ENCODE results near the gene ZMAT5.

The ZMAT5 gene, protein sequence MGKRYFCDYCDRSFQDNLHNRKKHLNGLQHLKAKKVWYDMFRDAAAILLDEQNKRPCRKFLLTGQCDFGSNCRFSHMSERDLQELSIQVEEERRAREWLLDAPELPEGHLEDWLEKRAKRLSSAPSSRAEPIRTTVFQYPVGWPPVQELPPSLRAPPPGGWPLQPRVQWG

DNA sequence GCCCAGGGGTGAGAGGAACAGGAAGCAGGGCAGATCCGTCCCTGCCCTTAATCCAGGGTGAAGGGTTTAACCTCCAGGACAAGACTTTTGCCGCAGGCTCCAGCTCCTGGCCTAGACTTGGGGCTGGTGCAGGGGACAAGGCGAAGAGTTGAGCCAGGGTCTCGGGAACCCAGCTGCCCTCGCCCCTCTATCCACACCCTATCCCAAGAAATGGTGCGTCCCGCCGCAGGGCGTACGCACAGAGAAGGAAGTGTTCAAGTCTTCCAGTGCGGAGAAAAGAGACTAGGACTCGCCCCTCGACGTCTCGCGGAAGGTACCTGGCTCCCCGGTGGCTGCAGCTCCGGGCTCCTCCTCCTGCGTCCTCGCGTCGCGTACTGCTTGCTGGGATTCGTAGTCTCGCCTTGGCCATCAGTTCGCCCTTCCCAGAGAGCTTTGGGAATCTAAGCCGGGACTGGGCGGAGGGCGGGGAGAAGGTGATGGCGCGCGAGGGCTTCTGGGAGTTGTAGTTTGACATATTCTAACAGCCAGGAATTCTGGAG lies at the start of gene ZMAT5:
ZMAT5 (minus strand) TSS at position 376 of the 539 bp plus-strand sequence. CDS start 18,463 bp downstream, outside the sequence.
- DNase-seq (ENCODE audit: low read depth in 1 of 2, low spot score in 1 of 2) = peak; percentile 79 to 81

DNA sequence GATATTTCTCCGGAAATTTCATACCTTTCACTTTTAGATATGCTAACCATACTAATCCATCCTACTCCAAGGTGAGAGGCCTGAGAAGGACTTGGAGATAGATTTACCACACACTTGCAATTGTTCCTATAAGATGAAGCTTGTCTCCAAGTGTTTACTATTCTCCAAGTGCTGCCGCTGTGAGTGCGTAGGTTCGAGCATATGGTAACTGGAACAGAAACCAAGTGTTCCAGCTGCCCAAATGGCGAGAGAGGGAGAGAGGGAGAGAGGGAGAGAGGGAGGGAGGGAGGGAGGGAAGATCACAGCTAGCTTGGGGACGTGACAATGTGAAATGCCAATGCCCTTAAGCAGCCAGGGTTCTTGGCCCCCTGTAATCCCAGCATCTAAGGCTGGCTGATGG lies 49.7 kb upstream of the ZMAT5 start:
- no peak for DNase-seq (ENCODE audit: low read depth in 1 of 2, low spot score in 1 of 2)

DNA sequence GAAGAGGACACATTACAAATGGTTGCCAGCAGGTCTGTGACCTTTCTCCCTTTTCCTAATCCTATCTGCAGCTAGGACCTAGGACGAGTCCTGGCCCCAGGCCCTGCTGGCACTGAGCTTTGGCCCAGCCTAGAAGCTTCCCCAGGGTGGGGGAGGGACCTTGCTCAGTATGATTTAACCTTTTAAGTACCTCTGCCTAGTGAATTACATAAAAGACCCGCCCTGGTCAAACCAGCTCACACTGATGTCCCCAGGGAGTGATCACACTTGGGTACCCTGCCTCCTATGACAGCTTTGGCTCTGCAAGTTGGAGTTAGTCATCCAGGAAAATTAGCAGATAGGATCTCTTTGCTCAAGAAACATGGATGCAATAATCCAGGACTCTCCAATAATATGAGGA lies 49.3 kb upstream of the ZMAT5 start:
- no peak for DNase-seq (ENCODE audit: low read depth in 1 of 2, low spot score in 1 of 2)

DNA sequence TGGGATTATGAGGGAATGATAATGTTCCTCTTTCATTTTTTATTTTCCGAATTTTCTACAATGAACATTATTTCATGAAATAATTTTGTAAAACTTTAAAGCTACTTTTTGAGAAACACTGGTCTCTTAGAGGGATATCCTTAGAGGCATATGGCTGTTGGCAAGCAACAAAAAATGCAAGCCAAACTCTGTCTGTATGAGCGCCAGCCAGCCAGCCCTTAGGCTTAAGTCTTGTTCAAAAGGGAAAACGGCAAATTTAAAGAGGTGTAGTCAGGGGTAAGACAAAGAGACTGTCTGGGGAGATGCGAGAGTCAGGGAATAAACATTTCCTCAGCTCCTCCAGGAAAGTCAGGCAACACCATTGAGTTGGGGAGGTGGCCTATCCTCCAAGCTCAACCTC lies 48.8 kb upstream of the ZMAT5 start:
- no peak for DNase-seq (ENCODE audit: low read depth in 1 of 2, low spot score in 1 of 2)

DNA sequence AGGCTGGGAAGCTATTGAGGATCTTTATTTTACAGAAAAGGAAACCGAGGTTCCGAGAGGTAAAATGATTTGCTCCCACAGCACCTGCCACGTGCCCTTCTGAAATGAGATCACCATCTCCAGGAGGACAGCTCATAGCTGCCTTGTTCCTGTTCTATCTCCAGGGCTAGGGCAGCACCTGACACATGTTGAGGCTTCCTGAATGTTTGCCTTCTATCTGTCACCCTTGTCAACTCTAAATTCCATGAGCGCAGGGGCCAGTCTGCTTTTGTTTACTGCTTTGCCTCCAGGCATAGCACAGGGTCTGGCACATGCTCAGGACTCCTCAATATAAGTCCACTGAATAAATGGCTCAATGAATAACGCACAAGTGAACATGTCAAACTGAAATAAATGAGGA lies 47.2 kb upstream of the ZMAT5 start:
- DNase-seq (ENCODE audit: low read depth in 1 of 2, low spot score in 1 of 2) = no peak

DNA sequence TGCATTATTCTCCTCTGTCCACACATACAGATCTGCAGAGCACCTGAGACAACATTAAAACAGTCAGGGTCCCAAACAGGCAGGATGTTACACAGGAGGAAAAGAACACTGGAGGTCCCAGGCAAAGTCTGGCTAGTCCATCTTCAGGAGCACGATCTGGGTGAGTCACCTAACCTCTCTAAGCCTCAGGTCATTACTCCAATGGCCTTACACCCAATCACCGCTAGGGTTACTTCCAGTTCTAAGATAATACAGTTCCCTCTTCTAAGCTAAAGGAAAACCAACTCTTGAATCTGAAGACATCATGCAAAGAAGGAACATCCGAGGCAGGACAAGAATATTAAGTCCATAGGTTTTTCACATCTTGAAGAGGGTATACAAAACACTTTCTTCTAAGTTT lies 46.8 kb upstream of the ZMAT5 start:
- no peak for DNase-seq (ENCODE audit: low read depth in 1 of 2, low spot score in 1 of 2)

DNA sequence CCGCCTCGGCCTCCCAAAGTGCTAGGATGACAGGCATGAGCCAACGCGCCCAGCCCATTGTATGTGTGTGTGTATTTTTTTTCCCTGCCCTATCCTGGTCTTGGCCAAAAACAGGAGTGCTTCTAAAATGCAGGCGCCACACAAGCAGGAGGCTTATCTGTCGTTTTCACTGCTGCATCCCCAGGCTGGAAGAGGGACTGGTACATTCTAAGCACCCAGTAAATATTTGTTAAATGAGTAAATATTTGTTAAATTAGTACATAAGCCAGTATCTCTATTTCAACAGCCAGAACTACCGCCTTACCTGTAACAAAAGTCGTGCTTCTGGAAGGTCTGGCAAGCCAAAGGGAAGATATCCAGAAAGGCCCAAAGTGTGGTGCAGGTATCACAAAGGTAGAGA lies 46.3 kb upstream of the ZMAT5 start:
- DNase-seq (ENCODE audit: low read depth in 1 of 2, low spot score in 1 of 2) = no peak

DNA sequence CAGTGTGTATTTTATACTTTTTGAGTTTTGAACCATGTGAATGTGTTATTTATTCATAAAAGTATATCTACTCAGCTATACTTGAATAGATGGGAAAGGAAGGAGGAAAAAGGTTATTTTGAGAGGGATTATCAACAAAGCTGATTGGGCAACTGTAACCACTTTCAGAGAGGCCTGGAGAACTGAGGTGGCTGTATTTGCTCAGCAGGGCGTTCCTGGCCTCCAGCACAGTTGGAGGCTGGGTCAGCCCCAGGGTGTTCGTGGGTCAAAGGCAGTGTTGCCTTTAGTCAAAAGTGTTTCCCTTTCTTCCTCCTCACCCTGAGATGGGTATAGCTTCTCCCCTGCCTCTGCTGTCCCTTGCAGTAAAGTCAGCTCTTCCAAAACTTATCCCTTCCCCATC lies 44.6 kb upstream of the ZMAT5 start:
- no peak for DNase-seq (ENCODE audit: low read depth in 1 of 2, low spot score in 1 of 2)

DNA sequence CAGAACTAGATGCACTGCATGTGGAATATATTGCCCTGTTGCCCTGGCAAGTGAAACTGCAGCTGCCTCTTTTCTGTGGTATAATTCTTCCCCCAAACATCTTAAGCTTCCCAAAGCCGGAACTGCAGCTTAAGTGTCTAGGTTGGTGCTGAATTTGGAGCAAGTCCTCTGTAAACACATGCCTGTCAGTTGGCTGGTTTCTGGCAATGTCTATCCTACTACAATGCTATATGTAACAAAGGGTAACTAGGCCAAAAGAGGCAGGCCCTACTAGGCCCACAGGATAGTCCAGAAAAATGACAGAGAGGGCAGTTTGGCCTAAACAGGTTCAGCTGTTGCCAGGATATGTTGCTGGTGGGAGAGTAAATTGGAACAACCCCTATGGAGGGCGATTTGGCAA lies 43.4 kb upstream of the ZMAT5 start:
- no peak for DNase-seq (ENCODE audit: low read depth in 1 of 2, low spot score in 1 of 2)

DNA sequence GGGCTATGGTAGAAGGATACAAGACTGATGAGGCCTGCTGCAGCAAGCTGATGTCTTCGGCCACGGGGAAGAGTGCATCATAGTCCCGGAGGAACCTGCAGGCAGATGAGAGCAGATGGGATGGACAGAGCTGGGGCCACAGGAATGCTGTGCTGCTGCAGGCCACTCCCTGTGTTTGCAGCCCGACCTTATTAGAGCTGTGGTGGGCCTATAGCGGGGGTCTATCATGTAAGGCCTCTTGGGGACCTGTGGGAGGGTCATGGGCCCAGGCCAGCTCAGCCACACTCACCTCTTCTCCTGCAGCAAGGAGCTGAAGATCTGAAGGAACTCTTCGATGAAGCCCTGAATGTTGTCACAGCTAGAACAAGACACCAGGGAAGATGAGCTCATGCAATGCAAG lies 39.4 kb upstream of the ZMAT5 start:
- no peak for DNase-seq (ENCODE audit: low read depth in 1 of 2, low spot score in 1 of 2)

DNA sequence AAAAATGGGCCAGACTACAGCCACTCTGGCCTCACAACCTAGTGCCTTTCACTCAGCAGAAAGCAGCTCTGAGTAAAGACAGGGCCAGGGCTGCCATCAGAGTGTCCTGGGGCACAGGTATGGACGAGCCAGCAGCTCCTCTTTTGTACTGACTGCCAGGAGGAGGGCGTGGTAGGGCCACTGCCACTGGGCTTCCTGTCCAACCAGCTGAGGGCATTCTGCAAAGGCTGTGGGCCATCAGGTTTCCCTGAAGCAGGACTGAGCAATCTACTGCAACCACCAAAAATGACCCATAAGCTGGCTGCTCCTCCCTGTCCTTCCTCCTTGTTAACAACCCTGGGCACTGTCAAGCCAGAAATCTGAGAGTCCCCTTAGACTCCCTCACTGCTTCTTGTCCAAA lies 38.2 kb upstream of the ZMAT5 start:
- DNase-seq (ENCODE audit: low read depth in 1 of 2, low spot score in 1 of 2) = no peak

DNA sequence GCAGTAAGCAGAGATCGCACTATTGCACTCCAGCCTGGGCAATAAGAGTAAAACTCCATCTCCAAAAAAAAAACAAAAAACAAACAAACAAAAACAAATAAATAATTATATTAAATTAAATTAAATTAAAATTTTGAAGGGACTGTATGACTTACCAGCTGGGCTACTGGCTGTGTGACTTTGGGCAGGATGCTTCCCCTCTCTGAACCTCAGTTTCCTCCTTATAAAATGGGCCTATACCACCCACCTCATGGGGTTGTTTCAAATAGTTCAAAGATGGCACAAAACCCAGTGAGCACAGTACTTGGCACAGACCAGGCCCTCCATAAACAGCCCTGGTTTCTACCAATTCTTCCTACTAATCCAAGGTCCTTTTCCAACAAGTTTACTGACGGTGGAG lies 36.4 kb upstream of the ZMAT5 start:
- no peak for DNase-seq (ENCODE audit: low read depth in 1 of 2, low spot score in 1 of 2)

DNA sequence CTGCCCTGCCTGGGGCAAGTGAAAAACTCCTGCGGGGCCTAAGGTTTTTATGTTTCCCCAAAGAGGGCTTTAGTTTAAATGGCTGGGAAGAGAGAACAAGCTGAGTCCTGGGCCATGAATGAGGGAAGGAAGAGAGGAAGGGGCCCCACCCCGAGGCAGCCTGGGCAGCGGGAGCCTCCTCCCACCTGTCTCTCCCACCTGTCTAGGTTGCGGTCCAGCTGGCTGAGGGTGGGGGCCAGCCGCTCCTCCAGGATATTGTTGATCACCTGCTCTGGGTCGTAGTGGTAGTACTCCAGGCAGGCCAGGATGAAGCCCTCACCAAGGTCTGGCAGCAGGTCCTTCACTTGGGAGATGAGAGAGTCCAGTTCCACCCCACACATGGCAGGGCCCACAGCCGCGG lies 35.0 kb upstream of the ZMAT5 start:
- DNase-seq (ENCODE audit: low read depth in 1 of 2, low spot score in 1 of 2) = no peak

DNA sequence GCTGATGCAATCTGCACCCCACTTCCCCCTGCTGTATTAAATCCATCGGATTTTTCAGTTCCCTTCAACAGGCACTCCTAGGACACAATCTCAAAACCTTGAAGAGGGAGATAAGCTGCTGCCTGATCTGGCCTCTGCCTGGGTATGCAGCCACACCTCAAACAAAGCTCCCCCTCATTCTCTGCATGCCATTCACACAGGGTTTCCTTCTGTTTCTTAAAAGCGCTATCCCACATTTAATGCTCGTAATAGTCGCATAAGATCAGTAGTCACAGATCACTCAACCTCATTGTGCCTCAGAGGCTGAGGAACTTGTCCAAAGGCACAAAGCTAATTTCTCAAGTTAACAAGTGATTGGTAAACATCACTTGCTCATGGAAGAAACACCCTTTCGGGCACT lies 34.3 kb upstream of the ZMAT5 start:
- no peak for DNase-seq (ENCODE audit: low read depth in 1 of 2, low spot score in 1 of 2)

DNA sequence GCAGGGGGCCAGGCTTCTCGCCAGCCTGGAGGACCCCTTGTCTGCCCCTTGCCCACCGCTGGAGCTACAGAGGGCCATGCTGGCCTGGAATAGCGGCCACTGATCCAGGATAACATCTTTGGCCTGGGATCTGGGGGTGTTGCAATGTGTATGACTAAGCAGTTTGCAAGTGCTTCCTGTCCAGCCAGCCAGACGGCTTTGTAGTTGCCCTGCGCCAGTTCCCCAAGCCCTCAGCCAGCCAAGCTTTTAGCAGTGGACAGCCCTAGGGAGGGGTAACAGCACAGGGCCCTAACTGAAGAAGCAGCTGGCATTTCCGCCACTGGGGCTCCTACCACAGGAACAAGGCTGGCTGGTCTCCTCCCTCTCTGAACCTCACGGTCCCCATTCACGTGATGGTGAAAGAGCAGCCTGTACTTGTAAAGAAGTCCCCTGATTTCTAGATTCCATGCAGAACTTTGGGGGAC lies 32.4 kb upstream of the ZMAT5 start:
- DNase-seq (ENCODE audit: low read depth in 1 of 2, low spot score in 1 of 2) = no peak

DNA sequence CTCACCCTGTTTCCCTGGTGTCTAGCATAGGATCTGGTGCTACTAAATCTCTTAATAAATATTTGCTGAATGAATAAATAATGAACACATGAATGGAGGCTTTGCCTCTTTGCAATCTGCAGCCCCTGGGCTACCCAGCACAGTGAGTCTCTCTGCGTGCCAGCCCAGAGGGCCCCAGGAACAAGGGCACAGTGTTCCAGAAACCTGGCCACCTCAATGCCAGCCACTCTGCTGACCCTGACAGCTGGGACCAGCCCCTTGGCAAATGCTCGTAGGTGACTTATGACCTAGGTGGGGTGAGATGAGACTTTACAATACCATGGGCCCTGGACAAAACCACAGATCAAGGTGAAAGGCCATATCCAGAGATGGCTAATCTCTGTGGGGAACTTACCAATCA lies 32.0 kb upstream of the ZMAT5 start:
- no peak for DNase-seq (ENCODE audit: low read depth in 1 of 2, low spot score in 1 of 2)

DNA sequence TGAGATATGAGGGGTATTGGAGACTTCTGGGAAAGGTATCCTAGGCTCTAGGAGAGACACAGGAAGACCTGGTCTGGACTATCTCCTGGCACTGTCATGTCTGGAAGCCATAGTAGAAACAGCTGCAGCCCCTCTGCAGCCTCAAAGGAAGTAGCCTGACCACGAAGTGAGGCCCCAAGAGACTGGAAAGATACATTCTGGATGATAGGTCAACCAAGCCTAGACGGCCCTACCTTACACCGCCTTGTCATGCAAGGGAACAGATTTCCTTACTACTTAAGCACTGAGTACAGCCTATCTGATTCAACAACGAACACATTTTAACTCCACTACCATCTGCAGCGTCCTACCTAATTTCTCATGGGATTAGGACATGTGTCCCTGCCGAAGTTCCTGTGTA lies 31.5 kb upstream of the ZMAT5 start:
- DNase-seq (ENCODE audit: low read depth in 1 of 2, low spot score in 1 of 2) = no peak

DNA sequence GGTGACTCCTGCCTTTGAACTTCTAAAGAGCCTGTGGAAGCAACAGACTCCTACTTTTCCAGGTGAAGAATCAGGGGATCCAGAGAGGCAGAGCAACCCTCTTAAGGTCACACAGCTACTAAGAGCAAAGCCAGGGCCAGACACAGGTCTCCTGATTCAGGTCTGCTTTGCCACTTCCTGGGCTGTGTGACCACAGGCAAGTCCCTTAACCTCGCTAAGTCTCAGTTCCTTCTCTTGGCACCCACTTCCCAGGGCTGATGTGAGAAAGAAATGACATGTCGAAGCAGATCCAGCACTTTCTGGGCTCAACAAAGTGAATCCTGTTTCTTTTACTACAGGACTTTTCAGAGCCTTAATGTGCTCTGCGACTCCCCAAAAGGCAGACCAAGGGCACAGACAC lies 30.5 kb upstream of the ZMAT5 start:
- DNase-seq (ENCODE audit: low read depth in 1 of 2, low spot score in 1 of 2) = no peak

DNA sequence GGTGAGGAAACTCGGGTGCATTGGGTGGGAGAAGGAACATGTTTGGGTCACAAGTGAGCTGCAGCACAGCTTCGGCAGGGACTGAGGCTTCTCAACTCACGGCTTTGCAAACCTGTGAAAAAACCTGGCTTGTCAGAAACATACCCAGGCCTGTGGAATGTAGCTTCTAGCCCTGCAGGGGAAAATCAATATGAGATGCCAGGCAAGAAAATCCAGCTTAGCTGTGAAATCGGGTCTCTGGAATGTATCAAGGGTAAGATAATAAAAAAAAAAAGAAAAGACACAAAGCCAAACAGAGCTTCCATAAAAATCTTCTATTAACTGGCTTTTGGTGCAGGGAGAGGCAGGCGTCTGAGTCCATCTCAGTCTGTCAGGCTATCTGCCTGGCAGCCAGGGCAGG lies 28.9 kb upstream of the ZMAT5 start:
- DNase-seq (ENCODE audit: low read depth in 1 of 2, low spot score in 1 of 2) = no peak

DNA sequence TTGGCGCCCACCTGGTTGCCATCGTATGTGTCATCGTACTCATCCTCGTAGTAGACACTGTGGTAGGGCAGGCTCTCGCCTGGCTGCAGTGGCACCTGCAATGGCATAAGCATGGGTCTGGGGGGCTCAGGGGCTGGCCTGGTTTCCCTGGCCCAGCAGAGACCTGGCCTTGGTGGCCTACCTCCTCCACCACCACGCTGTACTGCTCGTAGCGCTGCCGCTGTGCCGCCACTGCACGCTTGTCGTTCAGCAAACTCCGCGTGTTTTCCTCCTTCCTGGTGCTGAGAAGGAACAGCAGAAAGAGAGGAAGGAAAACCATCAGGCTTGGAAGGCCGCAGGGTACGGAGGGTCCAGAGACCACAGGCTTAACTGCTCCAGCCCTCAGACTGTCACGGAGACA lies 26.6 kb upstream of the ZMAT5 start:
- DNase-seq (ENCODE audit: low read depth in 1 of 2, low spot score in 1 of 2) = no peak

DNA sequence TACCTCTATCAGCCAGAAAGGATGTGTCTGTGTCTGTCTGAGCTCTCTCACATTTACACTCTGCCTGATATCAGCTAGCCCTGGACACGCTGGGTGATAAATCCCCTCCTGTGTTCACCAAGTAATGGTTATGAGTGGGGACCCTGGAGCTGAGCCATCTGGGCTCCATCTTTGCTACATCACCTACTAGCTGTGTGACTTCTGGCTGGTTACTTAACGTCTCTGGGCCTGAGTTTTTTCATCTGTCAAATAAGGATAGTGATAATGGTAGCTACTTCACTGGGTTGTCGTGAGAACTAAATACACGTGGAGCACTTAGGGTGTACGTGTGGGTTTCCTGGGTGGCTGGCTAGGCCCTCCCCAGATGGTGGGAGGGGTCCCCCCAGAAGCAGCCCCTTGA lies 23.3 kb upstream of the ZMAT5 start:
- DNase-seq (ENCODE audit: low read depth in 1 of 2, low spot score in 1 of 2) = no peak

DNA sequence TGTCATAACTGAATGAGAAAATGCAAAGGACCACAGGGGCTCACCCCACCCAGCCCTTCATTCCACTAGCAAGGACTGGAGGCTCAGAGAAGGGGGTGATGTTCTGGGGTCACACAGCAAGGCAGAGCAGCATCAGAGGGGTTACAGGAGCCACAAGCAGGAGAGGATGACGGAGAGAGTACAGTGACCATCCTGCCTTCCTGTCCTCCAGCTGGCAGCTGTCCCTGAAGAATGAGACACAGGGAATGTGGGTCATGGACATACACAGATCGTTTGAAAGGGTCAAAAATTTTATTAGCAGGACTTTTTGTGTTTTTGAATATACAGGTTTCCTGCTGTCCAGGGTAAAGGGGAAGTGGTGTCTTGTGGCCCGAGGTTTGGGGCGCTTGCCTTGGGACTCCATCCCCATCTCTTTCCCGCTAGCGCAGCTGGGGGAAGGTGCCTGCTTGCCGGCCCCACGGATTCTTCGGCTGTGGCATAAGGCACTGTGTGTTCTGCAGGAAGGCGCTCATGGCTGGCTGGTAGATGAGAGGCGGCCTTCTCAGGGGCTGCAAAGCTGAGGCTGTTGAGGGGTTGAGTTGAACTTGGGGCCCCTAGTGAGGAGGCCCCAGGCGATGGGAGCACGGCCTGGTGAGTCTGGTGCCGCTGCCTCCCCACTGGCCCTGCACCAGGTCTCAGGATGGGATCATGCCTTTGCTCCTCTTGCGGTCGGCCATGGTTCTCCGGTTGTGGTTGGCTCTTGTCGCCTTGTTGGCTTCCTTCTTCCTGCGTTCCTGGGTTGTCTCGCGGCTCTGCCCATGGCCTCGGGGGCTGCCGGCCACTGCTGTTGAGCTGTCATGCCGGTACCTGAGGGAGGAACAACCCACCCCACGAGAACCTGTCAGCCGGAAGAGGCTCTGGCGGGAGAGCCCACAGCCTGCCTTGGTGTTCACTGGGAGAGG lies 21.8 kb upstream of the ZMAT5 start:
- DNase-seq (ENCODE audit: low read depth in 1 of 2, low spot score in 1 of 2) = no peak

Measured in stimulated activated CD4-positive, alpha-beta T cell treated with anti-CD3 and anti-CD28 coated beads, Interleukin-15, amount 100 ng/mL, for 1 hour (primary cell).